HuH-7.5 (cell line): ENCODE measurements around the gene ERAP2.

Experiments
- DNase-seq: peaks from one replicate; pipeline ENCODE4 v3.0.0; 2011; ENCODE audit warnings: low spot score

Gene ERAP2

DNA sequence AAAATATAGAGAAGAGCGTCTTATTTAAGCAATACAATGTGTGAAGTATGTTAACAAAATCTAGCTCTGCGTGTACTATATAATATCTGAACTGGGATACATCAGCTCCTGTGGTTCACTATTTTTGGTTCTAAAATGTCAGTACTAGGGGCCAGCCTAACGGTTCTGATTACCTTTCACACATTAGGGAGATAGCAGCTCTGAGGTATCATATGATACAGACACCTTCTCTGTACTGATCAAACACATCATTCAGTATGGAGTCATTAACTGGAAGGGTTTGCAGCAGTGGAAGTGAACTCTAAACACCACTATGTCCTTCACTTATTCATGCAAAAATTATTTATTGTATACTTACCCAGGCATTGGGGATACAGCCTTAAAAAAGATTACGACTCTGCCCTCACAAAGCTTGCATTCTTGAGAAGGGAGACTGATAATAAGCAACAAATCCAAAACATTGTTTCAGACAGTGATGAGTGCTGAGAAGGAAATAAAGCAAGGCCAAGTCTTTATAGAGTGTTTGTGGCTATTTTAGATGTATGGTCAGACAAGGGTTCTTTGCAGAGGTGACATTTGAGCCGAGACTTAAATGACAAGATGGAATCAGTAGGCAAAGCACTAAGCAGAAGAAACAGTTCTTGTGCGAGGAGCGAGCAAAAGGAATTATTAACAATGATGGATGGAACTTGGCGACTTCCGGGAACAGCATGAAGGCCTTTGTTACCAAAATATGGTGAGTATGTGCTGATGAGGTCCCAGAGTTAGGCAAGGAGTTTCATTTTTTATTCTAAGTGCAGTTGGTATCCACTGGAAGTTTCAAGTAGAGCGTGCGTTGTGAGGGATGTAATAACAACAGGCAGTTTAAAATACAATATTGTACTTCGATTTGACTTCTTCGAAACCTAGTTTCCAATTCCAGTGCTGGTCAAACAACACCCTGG is 57.7 kb downstream of the ERAP2 start:
- no peak for DNase-seq

DNA sequence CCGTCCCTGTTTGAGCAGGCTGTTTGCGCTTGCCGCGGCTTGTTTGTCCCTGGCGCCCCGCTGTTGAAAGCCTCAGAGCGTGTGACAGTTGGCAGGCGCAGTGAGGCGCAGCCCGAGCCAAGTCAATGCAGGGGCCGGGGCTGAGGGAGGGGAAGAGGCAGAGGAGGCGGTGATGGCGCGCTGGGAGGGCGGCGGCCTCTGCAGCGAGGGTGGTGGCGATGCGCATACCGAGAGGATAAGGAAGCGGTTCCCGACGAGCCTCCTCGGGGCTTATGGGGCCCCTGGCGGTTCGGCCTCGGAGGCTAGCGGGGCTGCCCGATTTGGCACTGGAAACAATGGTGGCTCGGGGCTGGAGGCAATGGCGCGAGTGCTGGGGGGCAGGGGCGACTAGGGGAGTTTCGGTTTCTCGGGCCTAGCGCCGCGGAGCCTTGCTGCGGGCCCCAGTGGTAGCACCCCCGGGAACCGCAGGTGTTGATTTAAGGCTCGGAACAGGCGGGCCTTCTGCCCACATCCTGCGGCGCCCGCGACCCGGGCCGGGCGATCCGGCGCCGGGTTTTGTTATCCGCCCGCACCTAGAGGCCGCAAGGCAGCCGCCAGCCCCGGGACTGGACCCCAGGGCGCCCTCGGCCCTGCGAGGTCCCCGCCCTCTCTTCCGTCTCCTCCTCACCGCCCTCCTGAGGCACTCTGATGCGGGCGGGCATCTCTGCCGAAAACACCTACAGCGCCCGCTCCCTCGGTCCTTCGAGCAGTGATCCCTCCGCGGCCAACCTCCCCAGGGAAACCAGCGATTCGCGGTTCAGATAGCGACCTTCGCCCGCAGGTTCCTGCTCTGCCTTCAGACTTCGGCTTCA is 58.6 kb downstream of the ERAP2 start:
- peak; percentile 46 for DNase-seq

DNA sequence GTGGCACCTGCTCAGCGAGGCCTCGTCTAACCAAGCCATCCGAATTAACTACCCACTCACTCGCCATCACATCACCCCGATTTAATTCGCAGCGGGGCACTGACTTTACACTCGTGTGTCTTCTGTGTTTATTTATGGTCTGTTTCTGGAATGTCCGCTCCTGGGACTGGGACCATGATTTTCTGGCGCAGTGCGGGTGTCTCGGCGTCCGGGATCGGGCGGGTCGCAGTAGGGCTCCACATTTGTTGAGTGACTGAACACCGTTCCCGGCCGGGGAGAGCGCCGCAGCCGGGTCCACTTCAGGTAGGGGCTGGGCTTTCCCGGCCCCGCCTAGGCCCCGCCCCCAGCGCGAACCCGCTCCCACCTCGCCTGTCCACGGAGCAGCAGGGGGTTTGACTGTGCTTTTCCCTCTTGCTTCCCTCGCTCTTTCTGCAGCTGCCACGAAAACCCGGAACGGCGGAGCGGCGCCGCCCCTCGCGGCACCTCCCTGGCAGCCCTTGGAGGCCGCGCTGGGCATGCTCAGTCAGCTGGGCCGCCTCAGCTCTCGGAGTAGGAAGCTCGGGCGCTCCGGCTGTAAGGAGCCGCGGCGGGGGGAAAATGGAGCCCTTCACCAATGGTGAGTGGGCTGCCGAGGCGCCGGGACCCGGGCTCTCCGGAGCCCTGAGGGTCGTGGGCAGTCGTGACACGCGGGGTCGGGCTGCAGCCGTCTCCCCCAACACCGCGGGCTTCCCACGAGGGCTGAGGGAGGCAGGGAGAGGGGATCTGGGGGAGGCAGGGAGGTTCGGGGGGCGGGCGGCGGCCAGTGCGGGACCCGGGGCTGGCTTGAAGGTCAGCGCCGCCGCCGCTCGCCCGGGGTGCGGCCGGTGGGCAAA is 59.5 kb downstream of the ERAP2 start, which contains the start of gene LNPEP:
Gene LNPEP, plus strand, starts transcription at position 522 of the 872 bp plus-strand sequence. Its CDS starts 76 bp downstream, at position 598.
- DNase-seq: peak; percentile 75

DNA sequence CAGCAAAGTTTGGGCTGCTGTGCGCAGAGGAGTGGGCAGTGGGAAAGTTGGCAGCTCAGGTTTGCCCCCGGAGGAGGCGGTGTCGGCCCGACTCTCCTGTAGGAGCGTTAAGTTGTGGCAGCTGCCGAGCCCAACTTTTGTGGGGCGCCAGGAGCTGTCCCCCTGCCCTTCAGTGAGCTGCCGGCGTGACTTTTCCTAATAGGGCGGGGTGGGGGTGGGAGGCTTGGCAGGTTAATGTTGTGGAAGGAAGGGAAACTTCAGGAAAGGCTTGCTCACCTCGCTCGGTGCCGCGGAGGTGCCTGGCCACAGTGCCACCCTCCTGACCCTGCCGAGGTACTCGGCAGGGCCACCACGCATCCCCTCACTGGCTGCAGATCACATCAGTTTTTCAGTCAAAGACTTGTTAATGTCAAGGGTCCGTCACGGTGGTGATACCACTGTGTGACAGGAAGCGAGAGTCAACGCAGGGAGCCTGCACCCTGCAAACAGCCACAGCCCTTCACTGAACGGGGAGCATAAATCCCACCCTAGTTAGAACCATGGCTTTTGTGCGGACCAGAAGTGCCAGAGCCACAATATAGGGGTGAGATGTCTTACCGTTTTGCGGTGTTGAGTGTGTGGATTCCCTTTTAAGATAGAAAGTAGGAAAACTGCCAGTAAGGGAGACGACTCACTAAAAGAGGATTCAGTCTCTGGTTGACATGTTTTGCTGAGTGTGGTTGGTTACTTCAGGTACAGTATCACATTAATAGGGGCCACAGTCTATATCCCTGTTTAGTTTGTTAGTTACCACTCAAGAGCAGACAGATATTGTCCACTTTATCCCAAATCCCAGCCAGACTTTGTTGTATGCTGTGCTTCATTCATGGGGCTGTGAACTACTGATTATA is 60.4 kb downstream of the ERAP2 start:
- DNase-seq: no peak

DNA sequence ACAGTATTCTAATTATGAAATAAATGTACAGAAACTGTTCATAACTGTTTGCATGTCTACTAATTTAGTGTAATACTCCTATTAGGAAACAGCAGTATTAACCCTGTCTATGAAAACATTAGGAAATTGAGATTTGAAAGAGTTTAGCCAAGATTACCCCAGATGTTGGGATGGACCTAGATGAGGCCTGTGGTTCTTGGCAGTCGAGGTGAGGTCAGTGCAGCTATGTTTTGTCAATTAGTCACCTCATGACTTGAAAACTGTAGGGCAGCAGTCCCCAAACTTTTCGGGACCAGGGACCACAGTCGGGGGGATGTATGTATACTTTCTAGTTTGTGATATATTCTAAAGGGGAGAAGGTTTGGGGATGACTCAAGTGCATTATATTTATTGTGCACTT is 64.3 kb downstream of the ERAP2 start:
- DNase-seq: no peak

DNA sequence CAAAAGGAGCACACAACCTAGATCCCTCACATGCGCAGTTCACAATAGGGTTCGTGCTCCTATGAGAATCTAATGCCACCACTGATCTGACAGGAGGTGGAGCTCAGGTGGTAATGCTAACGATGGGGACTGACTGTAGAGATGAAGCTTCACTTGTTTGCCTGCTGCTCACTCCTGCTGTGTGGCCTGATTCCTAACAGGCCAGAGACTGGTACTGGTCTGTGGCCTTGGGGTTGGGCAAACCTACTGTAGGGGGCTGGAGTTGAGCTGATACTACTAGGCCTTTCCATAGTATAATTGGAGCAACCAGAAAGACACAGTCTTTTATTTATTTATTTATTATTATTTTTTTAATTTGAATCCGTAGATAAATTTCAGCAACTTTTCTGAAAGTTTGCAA is 64.8 kb downstream of the ERAP2 start:
- DNase-seq: no peak

DNA sequence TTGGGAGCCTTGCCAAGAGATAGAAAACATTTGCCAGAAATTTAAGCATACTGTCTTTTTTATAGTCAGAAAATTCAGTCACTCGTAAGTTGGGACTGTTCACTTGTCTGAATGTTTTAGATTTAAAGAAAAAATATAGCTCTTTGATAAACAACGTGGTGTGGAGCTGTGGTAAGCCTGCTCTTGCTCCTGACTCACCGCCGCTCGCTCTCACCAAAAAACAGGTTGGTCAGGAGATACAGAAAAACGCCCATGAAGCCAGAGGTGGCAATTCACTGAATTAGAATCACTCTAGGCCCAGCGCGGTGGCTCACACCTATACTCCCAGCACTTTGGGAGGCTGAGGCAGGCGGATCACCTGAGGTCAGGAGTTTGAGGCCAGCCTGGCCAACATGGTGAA is 65.8 kb downstream of the ERAP2 start:
- no peak for DNase-seq

DNA sequence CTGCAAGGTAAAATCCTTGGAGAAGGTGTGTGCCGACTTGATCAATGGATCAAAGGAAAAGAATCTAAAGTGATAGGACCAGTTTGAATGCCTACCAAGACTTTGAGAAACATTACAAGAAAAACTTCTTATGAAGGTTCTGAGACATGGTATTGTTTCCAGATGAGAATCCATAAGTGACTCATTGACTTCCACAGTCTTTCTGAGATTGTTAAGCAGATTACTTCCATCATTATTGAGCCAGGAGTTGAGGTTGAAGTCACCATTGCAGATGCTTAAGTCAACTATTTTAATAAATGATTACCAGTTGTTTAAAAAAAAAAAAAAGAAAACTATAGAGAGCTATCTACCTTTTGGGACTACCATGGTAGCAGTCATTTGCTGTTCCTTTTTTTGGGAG is 66.6 kb downstream of the ERAP2 start:
- DNase-seq: no peak

DNA sequence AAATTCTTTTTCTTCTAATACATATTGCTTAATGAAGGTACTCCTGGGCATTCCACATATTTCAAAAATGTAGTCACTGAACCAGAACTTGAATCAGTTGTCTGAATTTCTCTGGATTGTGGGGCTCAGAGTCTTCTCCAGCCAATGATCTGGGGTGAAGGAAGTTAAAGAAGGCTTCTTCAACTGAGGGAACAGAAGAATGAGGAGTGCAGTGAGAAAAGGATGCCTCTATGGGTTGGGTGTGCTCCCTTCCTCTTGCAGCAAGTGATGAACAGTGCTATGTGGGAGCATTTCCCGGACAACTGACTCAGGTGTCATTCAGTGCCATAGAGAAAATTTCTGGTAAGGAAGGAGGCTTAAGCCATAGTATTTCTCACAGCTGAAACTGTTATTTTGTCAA is 67.5 kb downstream of the ERAP2 start:
- no peak for DNase-seq

DNA sequence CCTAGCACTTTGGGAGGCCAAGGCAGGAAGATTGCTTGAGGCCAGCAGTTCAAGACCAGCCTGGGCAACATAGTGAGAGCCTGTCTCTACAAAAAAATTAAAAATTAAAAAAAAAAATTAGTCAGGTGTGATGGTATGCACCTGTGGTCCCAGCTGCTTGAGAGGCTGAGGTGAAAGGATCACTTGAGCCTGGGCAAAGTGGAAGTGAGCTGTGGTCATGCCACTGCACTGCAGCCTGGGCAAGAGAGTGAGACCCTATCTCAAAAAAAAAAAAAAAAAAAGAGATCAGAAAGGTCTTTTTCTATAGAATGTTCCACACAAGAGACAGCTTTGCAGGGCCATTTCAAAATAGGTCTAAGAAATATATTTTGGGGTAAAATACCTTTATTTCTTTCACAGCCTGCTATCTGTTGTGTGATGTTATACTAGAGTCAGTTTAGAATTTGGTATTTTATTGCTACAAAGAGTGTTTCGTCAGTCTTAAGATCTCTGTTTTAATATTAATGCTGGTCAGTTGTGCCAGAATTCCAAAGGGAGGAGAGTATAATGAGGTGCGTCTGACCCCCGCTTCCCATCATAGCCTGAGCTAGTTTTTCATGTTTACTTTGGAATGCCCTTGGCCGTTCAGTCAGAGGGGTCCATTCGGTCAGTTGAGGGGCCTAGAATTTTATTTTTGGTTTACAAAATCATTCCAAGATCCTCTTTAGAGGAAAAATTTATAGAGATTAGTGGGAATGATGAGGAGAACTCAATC is 69.0 kb downstream of the ERAP2 start:
- no peak for DNase-seq

DNA sequence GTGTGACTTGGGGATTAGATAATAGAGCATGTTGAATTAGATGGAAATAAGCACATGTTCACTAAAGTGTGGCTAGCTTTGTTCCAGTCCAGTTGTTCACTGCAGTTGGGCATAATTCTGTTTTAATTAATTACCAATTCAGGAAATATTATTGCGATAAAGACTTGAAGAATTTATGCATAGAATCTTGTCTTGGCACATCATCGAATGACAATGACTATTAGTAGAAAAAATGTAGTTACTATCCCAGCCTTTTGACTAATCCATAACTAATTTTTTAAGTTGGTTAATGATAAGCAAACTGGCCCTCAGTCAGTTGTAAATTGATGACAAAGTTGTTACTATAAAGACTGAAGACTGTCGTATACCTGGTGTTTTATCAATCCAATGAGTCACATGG is 70.1 kb downstream of the ERAP2 start:
- no peak for DNase-seq

DNA sequence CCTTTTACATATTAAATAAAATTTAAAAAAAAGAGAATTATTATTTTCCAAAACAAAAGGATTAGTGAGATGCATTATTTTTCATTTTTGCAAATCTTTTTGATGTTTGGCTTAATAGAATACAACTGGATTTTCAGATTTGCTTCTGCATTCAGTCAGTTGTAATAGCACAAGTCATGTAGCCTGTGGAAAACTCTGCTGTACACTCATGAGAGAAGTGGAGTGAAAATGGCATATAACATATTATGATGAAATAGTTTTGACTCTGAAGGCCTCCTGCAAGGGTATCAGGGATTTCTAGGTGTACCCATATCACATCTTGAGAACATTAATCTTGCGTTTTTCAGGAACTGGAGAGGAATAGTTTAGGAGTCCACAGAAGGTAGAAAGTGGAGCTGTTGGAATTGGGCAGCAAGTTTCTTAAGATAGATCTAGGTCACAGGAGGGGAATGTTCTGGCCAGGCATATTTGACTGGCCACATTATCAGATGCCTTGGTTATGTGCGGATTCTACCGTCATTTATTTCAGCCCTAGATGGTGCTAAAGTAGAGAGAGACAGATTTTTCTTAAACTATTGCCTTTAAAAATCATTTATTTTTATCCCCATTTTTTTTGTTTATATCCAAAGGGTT is 75.9 kb downstream of the ERAP2 start:
- DNase-seq: no peak

DNA sequence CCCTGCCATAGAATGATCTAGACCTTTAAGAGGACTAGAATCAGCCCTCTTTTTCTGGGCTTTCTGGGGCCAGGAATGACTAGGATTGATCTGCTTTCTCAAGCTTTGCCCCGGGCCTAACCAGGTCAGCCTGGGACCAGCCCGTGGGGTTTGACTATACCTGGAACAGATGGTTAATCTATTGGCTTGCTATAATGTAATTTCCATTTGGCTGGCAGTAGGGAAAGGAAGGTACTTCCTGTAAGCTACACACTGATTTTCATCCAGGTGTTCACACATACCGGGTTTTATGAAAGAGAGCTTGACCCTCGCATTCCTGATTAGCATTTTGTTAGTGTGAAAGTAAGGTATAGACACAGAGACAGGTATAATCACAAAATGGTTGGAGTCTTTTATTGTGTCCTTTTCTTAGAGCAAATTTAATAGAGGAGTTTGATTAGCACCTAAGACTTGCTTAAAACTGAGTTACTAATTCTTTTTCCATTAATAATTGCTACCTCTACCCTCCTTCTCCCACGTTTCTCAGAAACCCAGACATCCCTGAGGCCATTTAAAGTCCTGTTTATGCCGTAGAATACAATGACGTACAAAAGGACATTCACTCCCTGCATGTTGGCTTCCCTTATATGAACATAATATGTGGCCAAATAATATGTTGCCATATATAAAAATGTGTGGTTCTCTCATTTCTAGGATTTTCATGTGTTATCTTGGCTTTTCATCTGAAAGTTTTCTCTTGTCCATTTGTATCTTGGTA is 76.9 kb downstream of the ERAP2 start:
- no peak for DNase-seq

DNA sequence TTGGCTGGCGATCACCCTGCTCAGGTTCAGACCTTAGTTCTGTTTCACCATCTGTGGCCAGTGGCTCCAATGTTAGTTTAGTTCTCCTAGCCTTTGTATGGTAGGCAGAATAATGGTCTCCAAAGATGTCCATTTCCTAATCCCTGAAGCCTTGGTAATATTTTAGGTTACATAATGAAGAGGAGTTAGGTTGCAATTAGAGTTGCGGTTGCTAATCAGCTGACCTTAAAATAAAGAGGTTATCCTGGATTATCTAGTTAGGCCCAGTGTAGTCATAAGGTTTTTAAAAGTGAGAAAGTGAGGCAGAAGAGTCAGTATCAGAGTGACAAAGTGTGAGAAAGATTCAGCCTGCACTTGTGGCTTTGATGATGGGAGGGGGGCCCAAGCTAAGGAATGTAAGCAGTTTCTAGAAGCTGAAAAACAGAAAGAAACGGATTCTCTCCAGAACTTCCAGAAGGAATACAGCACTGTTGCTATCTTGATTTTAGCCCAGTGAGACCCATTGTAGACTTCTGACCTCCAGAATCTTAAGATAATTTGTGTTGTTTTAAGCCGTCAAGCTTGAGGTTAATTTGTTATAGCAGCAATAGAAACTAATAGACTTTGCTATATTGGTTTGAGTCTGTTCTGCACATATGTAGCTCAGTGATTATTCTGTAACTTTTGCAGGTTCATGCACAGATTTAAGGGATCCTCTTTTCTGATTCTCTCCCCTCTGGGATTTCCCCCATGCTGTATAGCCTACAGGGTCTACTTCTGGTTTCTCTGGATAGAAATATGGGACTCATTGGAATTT is 81.2 kb downstream of the ERAP2 start:
- no peak for DNase-seq

DNA sequence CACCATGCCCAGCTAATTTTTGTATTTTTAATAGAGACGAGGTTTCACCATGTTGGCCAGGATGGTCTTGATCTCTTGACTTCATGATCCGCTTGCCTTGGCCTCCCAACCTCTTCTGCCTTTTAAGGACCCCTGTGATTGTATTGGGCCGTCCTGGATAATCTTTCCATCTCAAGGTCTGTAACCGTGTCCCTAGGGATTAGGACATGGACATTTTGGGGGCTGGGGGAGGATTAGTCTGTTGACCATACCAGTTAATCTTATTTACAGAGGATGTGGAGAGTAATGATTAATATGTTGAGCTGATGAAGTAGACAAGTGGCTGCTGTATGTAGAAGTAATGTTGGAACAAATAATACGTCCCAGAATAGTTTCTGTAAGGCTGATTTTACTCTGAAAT is 82.7 kb downstream of the ERAP2 start:
- DNase-seq: no peak

DNA sequence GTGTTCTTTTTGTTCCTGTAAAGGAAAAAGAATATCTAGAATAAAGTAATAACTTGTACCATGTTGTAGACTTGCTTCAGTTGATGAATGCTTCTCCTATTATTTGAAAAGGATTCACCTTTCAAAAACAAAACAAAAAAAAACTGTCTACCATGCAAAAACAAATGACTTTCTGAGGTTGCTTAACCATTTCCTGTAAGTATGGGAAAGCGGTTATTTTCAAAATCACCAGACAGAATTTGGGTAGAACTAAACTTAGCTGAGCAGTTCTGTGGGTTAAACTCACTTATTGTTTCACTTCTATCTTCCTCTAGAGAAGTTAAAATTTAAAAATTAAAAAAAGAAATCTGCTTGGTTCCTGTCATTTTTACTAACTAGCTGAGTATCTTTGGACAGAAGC is 84.8 kb downstream of the ERAP2 start:
- no peak for DNase-seq

DNA sequence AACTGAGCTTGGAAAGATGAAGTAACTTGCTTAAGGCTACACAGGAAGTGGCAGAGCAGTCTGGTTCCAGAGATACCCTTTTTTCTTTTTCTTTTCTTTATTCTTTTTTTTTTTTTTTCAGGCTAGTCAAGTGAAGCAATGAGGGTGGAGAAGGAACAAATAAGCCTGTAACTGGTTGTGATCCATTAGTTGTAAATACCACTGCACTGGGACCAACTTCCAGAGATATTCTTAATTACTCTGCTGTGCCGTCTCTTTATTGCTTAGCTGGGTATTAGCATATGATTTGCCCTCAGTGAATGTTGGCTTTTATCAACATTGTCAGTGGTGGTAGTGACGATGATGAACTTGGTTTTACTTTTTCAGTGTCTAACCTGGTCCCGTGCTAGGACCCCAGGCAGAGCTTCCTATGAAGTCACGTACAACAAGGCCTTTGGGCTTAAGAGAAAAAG is 86.3 kb downstream of the ERAP2 start:
- DNase-seq: no peak

DNA sequence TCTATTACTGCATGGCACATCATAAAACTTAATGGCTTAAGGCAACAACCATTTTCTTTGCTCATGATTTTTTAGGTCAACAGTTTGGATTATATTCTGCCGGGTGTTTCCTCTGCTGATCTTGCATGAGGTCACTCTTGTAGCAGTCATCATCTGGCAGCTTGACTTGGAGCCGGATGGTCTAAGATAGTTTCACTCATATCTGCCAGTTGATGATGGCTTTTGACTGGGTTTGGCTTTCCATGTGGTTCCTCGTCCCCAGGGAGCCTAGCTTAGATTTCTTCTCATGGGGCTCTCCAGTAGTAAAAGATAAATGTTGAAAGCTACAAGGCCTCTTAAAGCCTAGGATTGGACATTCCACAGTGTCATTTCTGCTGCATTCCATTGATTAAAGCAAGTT is 87.0 kb downstream of the ERAP2 start:
- DNase-seq: no peak
